Astrocyte (in vitro differentiated cells and primary cell): ENCODE results near the gene LATS2.

Experiments used
- EZH2 ChIP-seq: IDR thresholded peaks from 2 replicates; pipeline ENCODE4 v1.6.1; 2012; ENCODE audit warnings: mild to moderate bottlenecking, low read length, inconsistent platforms; ENCODE audit not compliant: insufficient read depth
- TF ChIP-seq, protein P1 (sequence below): IDR thresholded peaks from 2 replicates; pipeline ENCODE4 v1.5.1; 2011; ENCODE audit warnings: low read depth, mild to moderate bottlenecking, inconsistent platforms, low read length, moderate library complexity; ENCODE audit not compliant: insufficient read depth

DNA sequence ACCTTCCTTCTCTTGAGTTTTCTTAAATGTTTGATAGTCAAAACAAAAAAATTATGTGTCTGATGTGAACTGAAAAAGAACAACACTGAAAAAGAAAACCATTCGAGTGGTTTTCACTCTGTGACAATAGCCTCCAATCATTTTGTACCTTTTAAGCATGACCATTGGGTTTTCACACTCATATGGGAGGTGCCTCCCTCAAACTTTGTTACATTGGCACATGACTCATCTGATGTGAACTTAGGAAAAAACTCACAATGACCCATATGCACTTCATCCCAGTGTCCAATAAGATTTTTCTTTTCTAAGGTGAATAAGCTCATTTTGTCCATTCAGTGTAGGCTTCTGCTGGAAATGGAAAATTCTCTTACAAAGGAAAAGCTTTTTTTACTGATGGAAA is 92.2 kb downstream of the LATS2 start:
- TF ChIP-seq, protein P1, sequence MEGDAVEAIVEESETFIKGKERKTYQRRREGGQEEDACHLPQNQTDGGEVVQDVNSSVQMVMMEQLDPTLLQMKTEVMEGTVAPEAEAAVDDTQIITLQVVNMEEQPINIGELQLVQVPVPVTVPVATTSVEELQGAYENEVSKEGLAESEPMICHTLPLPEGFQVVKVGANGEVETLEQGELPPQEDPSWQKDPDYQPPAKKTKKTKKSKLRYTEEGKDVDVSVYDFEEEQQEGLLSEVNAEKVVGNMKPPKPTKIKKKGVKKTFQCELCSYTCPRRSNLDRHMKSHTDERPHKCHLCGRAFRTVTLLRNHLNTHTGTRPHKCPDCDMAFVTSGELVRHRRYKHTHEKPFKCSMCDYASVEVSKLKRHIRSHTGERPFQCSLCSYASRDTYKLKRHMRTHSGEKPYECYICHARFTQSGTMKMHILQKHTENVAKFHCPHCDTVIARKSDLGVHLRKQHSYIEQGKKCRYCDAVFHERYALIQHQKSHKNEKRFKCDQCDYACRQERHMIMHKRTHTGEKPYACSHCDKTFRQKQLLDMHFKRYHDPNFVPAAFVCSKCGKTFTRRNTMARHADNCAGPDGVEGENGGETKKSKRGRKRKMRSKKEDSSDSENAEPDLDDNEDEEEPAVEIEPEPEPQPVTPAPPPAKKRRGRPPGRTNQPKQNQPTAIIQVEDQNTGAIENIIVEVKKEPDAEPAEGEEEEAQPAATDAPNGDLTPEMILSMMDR, result no peak
- TF ChIP-seq EZH2, result no peak
